Lung microvascular endothelial cell (primary cell): Measurements from ENCODE around the gene GCHFR. TPM values are rescaled to one million over a fixed set of nuclear protein-coding genes. Genes with fewer than 3 reads are reported as not detected.

ENCODE experiments used
- DNase-seq, 2 donors: peaks; one replicate each; pipeline versions ENCODE4 v3.0.0 to v3.0.0-alpha.2; 2010; ENCODE audit warnings: low read depth in 2 of 2
- total RNA-seq: library from RNA; depleted of rRNA; stranded (reverse); fragments of >200 nt; gene quantifications from 2 replicates; pipeline ENCODE4 v1.2.1, GENCODE V29; 2014

GCHFR gene
- total RNA-seq, 1 donor from 2014 or later: 17.5 TPM

DNA sequence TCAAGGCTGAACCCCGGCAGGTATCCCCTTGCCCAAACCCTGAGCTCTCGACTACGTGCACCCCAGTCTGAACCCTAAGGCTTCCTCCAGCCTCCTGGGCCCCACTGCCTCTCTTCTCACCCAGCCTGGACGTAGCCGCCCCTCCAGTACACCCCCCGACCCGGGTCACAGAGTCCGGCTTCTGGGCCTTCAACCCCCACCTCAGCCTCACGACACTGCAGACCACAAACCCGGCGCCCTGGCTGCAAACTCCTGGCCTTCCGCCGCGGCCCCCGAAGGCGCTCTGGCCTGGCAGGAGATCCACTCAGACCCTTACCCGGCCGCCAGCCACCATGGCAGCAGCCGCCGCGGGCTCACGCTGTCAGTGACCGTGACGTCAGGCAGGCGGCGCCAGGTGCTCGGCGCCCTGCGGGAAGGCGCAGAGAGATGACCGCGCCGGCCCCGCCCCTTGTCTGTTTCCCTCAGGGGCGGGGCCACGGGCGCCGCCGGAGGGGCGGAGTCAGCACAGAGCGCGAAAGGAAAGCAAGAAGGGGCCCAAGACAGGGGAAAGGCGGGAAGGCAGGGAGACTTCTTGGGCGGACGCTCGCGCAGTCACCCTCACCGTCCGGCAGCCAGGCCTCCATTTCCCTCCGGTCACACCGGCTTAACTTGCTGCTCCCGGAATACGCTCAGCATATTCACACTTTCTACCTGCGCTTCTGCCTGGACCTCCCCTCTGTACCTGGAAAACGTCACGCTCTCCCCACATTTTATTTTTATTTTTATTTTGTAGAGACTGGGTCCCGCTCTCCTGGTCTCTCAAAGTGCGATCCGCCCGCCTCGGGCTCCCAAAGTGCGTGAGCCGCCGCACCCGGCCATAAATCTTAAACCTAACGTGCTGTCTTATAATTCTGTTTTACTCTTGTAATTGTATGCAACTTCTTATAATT is 8.7 kb upstream of the GCHFR start, which contains the start of gene RMDN3:
Gene RMDN3 (minus strand): TSS at position 372 of the 929 bp plus-strand sequence. CDS start 471 bp downstream, outside the sequence.
- DNase-seq: peak; percentile 93 to 94

- DNase-seq: no peak
Measured at GRCh38 chr15:40755812-40756208, 8.1 kb upstream of the GCHFR start.

GRCh38 chr15:40756938-40757337 is 6.9 kb upstream of the GCHFR start:
- no peak for DNase-seq

DNA sequence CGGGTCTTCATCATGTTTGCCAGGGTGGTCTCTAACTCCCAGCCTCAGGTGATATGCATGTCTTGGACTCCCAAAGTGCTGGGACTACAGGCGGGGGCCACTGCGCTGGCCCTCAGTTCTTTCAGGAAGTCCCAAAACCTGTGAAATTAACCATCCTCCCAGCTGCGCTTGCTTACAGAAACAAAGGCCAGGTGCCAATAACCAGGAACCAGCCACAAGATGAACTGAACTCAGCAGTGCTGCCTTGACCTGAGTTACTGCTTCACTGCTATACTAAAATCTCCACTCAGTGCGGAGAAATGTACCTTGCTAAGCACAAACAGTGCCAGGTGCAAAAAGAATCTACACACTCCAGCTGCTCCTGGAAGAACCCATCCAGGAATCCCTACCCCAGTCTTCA is 3.9 kb upstream of the GCHFR start:
- DNase-seq: no peak

DNA sequence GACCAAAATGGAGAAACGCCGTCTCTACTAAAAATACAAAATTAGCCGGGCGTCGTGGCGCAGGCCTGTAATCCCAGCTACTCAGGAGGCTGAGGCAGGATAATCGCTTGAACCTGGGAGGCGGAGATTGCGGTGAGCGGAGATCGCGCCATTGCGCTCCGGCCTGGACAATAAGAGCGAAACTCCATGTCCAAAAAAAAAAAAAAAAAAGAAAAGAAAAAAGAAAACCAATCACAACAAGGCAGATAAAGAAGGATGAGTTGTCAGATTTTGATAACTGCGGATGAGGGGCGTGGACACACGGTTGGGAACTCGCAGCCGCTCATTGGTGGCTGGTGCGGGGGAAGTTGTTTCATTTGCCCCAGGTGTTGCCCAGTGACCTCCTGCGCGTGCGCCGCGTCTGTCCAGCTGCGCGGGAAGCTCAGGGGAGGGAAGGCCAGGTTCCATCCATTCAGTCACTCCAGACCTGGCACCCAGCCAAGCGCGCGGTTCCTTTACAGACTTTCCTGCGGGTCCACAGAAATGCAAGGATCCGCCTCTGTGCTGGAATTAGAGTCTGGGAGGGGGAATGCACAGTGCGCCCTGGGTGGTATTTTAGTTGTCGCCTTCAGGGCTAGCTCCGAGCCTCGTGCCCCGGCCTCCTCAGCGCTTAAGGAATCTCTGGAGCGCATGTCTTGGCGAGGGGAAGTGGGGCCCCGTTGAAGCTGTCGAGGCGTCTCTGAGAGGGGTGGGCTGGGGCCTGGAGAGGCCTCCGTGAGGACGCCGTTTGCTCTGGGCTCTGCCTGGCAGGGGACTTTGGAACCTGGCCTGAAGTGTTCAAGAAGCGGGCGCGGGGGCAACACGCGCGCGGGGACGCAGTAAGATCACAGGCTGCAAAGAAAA is 708 bp upstream of the GCHFR start:
- peak; percentile 49 to 89 for DNase-seq

GRCh38 chr15:40764629-40765103 is 798 bp downstream of the GCHFR start:
- no peak for DNase-seq

GRCh38 chr15:40766194-40766815 is 2.4 kb downstream of the GCHFR start:
- no peak for DNase-seq

DNA sequence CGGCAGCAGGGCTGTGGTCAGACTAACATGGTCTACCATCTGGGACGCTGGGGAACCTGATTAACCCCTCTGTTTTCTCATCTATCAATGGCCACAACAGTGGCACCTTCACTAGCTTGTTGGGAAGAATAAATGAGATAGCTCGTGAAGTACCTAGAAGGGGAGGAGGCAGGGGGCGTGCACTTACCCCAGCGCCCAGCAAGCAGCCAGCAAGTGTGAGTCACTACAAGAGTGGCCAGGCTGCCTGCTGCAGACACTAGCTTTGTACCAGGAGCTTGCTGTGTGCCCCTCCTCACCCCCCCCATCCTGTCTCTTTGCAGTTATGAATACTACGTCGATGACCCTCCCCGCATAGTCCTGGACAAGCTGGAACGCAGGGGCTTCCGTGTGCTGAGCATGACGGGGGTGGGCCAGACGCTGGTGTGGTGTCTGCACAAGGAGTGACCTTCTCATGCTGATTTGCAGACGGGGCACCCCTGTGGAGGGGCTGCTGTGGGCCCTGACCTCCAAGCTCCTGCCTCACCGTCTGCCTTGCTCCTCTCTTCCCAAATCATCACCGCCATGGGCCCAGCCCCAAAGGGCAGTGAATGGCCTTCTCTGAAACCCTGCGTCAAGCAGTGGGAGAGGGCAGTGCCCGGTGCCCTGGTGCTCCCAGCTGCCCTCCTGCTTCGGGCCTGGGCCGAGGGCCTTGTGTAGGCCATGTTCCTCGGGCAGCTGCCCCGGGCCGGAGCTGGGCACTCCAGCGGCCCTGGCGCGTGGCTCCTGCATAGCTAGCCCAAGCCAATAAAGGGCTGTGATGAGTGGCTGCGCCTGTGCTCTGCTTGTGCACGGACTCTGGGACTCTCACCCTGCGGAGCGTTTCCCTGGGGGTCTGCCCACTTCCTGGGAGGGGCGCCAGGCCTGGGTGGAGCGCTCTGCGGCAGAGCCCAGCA is 3.3 kb downstream of the GCHFR start:
- DNase-seq: peak in 1 of 2 donors; percentile 67

- DNase-seq: peak in 1 of 2 donors; percentile 34
Measured at GRCh38 chr15:40767838-40768500, 4.1 kb downstream of the GCHFR start.

DNA sequence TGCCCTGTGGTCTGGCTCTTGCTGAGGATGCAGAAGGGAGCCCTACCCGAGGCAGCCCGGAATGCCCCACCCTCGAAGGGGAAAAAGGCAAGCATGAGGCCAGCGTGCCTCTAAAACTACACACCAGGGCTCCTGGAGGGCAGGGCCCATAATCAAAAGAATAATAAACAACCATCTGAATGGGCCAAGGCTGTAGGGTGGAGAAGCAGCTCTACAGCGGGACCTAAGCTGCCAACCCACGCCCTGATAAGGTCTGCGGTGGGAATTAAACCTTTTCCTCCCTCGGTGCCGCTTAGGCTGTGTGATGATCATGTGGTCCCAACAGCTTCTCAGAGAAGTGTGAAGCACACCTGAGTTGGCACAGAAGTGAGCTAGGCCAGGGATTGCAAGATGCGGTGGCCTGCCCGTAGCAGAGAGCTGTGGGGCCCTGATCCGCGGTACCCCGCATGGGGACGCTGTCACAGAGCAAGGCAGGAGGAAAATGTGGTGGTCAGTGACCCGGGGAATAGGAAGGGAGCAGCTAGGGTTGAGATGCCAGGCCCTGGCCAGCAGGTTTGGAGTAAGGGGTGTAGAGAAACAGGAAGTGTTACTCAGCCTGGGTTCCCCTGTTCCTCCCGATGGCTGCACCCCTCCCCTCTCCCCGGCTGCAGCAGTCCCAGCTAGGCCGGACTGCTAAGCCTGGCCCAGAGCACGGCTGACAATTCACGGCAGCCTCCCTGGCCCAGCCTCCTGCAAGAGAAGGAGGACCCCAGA is 4.8 kb downstream of the GCHFR start:
- peak in 1 of 2 donors; percentile 23 for DNase-seq

DNA sequence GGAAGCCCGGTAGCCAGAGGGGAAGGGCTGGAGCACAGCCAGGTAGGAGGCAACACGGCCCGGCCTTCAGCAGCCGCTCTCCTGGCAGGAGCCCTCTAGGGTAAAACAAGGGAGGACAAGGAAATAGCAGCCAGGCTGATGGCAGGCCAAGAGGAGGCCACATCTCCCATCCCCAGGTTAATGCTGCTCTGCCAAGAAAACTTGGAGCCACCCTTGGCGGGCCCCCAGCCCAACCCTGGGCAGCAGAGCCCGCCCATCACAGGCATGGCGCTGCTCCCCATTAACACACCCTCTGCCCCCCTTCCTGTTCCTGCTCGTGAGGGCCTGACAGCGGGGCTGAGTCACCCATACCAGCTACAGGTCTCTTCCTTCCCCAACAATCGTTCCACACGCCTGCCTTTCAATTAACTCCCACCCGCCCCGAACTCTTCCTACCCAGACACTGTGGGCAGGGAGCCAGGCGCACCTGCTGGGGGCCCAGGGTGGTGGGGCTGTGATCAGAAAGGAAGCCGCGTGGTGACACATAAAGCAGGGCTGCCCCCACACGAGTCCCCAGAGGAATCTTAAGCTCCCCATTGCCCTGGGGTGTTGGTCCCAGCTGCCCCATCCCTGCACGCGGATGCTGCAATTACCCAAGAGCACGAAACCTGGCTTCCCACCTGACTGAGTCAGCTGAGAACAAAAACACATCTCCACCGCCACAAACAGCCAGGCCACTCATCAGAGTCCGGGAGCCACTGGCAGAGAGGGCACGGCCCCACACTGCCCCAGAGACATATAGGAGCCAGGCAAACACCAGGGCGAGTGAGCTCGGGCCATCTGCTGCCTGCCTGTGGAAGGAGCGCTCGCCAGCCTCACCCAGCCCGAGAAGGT is 5.6 kb downstream of the GCHFR start, which contains the start of gene C15orf62:
Gene C15orf62 (plus strand): TSS at position 707 of the 873 bp plus-strand sequence. CDS start 516 bp downstream, outside the sequence.
- DNase-seq: peak; percentile 70 to 72

DNA sequence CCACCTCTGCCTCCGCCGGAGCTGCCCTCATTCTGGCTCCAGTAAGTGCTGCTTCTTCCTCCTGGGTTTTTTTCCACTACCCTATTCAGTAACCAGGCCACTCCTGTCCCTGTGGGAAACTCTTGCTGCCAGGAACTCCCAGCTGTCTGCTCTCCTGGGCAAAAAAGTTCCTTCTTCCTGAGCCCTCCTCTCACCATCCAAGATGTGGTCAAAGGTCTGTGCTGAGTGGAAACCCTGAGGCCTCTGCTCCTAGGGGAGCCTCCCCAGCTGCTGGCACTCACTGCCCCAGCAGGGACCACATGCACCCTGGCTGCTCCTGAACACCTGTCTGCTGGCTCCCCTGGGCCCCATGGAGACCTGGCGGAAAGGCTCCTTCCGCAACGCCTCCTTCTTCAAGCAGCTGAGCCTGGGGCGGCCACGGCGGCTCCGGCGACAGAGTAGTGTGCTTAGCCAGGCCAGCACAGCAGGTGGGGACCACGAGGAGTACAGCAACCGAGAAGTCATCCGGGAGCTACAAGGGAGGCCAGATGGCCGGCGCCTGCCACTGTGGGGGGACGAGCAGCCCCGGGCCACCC is 6.4 kb downstream of the GCHFR start:
- peak in 1 of 2 donors; percentile 21 for DNase-seq

GRCh38 chr15:40771242-40771641 is 7.4 kb downstream of the GCHFR start:
- DNase-seq: no peak

- no peak for DNase-seq
Measured at GRCh38 chr15:40772014-40772413, 8.1 kb downstream of the GCHFR start.

DNA sequence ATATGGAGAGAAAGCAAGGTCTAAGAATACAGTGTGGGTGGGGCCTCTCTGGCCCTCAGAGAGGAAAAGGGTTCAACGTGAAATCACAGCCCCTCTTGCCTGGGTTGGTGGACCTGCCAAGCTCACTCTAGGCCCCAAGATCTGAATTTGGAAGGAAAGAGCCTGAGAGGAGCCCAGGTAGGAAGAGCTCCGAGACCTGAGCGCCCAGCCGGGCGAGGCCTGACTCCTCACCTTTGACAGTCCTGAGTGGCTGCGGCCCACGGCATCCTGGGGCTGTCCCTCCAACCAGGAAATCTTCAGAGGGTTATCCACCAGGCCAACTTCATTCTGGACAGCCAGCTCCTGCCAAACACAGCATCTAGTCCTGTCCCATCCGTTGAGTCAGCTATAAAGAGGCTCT is 9.6 kb downstream of the GCHFR start:
- no peak for DNase-seq

GRCh38 chr15:40773902-40774301 is 10.0 kb downstream of the GCHFR start:
- no peak for DNase-seq

GRCh38 chr15:40775007-40775406 is 11.1 kb downstream of the GCHFR start:
- DNase-seq: no peak
